GM12864 (cell line): ENCODE results near the gene PANK2.
A peak's percentile ranks its signal among the peaks of the same experiment; 100 is the strongest.

Experiments used
- DNase-seq: peaks from one replicate; pipeline ENCODE4 v3.0.0-alpha.2; 2011; ENCODE audit warnings: low read depth
- H3K4me3 ChIP-seq: 2 replicates; pipeline ENCODE4 v1.5.1; 2011; ENCODE audit warnings: mild to moderate bottlenecking, low read depth, low read length, control low read depth
- TF ChIP-seq, protein P1 (sequence below): IDR thresholded peaks from 2 replicates; pipeline ENCODE4 v1.5.1; 2011; ENCODE audit warnings: low read depth, mild to moderate bottlenecking, moderate library complexity, low read length, control low read depth, inconsistent platforms; ENCODE audit errors: missing control alignments

PANK2 gene

DNA sequence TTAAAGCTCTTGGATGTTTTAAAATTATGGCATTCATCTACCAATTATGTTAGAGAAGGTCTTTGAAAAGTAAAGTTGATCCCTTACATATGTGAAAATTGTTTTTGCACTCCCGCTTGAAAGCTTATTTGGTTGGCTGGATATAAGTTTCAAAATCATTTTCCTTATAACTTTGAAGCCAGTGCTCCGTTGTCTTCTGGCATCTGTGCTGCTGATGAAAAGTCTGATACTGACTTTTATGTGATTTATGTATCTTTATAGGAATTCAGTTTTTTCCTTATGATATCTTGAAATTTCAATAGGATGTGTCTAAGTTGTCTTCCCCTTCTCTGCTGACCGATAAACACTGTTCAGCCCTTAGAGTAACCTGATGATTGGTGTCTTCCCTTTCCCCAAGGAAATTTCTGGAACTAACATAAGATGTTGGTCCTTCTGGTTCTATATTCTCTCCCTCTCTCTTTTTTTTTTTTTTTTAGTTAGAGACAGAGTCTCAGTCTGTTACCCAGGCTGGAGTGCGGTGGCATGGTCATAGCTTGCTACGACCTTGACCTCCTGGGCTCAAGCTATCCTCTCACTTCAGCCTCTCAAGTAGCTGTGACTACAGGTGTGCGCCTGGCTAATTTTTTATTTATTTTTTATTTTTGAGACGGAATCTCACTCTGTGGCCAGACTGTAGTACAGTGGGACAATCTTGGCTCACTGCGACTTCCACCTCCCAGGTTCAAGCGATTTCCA, 12.7 kb downstream of the PANK2 start:
- DNase-seq, result no peak
- TF ChIP-seq, protein P1, sequence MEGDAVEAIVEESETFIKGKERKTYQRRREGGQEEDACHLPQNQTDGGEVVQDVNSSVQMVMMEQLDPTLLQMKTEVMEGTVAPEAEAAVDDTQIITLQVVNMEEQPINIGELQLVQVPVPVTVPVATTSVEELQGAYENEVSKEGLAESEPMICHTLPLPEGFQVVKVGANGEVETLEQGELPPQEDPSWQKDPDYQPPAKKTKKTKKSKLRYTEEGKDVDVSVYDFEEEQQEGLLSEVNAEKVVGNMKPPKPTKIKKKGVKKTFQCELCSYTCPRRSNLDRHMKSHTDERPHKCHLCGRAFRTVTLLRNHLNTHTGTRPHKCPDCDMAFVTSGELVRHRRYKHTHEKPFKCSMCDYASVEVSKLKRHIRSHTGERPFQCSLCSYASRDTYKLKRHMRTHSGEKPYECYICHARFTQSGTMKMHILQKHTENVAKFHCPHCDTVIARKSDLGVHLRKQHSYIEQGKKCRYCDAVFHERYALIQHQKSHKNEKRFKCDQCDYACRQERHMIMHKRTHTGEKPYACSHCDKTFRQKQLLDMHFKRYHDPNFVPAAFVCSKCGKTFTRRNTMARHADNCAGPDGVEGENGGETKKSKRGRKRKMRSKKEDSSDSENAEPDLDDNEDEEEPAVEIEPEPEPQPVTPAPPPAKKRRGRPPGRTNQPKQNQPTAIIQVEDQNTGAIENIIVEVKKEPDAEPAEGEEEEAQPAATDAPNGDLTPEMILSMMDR, result no peak
- no peak overlapping the region for H3K4me3 ChIP-seq

GRCh38 chr20:3902446-3902845, 13.3 kb downstream of the PANK2 start:
- DNase-seq, result no peak
- H3K4me3 ChIP-seq, result no peak overlapping the region
- TF ChIP-seq, protein P1, result no peak

- H3K4me3 ChIP-seq, result no peak overlapping the region
- TF ChIP-seq, protein P1, result no peak
- DNase-seq, result no peak
These were observed 15.0 kb downstream of the PANK2 start for GRCh38 chr20:3904224-3904623.

DNA sequence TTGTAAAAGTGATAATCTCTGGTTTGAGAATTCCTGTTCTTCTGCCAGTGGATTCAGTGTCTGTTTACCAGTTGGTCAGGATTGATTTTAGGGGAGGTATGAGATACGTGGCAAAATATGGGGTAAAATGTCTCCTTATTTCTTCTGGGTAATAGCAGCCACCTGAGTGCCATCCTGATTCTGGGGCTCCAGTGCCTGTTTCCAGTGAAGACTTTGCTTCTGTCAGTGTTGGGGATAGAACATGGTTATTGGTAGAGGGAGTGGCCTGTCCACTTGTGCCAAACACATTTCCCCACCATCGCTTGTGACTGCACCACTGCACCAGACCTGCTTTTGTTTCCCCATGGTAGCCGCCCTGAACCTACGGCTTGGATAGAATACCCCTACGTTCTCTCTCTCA, 15.7 kb downstream of the PANK2 start:
- DNase-seq, result no peak
- TF ChIP-seq, protein P1, result no peak
- H3K4me3 ChIP-seq, result no peak overlapping the region

- DNase-seq, result peak; percentile 79
These were observed 17.8 kb downstream of the PANK2 start for GRCh38 chr20:3906744-3907721.

GRCh38 chr20:3908667-3909066, 19.5 kb downstream of the PANK2 start:
- no peak for DNase-seq
- no peak overlapping the region for H3K4me3 ChIP-seq
- TF ChIP-seq, protein P1, result no peak

More at GRCh38 chr20:3906744-3907721, 17.8 kb downstream of the PANK2 start:
- H3K4me3 ChIP-seq, result peak overlapping the region; percentile 37

DNA sequence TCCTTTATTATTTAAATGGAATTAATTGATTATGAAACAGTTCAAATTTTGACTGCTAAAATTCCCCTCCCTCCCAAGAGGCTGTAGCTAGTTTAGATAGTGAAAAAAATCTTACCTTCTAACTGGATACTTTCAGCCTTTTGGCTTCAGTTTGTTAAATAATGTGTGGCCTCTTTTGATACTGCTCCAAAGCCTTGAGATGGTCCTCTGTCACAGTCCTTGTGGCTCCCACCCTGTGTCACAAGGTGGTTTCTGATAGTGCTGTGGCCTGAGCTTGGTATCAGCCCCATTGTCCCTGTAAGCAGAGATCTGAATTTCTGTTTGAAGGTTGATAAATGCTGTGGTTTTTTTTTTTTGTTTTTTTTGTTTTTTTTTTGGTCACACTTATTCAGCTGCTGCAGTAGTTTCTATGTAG, 20.8 kb downstream of the PANK2 start:
- TF ChIP-seq, protein P1, result no peak
- no peak for DNase-seq
- H3K4me3 ChIP-seq, result no peak overlapping the region
